GM18505 (cell line): ENCODE measurements around the gene TNFSF12.

ENCODE experiments used
- ATAC-seq: cut with Tn5 transposase; IDR thresholded peaks from one replicate; pipeline ENCODE4 v1.9.1; 2021; ENCODE audit not compliant: unreplicated experiment
- POLR2A ChIP-seq: IDR thresholded peaks from 4 replicates; pipeline ENCODE4 v1.6.1; 2011; ENCODE audit warnings: borderline replicate concordance; ENCODE audit not compliant: insufficient read depth, insufficient read length; ENCODE audit errors: extremely low read depth

Gene TNFSF12

GRCh38 chr17:7523033-7523432 is 25.8 kb upstream of the TNFSF12 start:
- TF ChIP-seq POLR2A, result no peak
- no peak for ATAC-seq

DNA sequence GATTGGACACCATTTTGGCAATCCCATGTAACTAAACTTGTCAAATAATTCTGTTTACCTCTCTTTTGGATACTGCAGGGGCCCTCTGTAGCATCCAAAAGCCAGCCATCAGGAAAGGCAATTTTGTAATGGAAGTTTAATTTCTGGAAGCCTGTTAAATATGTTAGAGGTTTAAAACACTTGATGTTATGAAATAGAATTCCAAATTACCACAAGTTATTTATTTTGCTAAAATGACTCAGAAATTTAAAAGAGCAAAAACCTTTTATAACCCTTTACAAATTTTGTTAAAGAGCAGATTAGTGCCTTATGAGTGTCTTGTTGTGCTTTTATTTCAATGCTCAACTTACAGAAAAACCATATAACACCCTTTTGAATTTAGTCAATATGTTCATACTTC is 20.0 kb upstream of the TNFSF12 start:
- TF ChIP-seq POLR2A, result no peak
- no peak for ATAC-seq

- ATAC-seq, result no peak
- TF ChIP-seq POLR2A, result no peak
Measured at GRCh38 chr17:7530023-7530900, 18.6 kb upstream of the TNFSF12 start.

GRCh38 chr17:7538050-7538449 is 10.8 kb upstream of the TNFSF12 start:
- ATAC-seq, result no peak
- TF ChIP-seq POLR2A, result no peak

DNA sequence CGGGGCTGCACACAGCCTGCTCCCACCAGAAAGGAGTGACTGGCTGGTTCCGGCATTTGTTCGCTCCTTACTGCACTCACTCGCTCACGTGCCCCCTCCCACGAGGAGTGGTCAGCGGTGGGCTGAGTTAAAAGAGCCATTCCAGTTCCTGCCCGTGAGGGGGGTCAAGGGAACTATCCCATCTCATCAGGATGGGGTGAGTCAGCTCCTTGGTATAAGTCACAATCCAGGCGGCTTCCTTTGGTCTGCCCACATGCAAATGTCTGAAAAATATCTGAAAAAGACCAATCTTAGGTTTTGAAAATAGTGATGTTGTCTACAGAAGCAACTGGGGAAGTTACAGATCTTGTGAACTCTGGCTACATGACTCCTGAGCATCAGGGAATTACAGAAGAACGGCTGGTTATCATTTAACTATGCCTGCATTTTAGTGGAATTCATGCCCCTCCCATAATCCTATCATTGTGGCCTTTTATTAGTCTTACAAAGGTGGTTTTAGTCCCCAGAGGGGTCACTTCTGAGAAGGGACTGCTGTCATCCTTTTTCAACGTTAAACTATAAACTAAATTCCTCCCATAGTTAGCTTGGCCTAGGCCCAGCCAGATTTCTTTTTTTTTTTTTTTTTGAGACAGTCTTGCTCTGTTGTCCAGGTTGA is 9.8 kb upstream of the TNFSF12 start:
- no peak for ATAC-seq
- no peak for TF ChIP-seq POLR2A

- no peak for TF ChIP-seq POLR2A
- ATAC-seq, result no peak
Measured at GRCh38 chr17:7541074-7541621, 7.7 kb upstream of the TNFSF12 start.

DNA sequence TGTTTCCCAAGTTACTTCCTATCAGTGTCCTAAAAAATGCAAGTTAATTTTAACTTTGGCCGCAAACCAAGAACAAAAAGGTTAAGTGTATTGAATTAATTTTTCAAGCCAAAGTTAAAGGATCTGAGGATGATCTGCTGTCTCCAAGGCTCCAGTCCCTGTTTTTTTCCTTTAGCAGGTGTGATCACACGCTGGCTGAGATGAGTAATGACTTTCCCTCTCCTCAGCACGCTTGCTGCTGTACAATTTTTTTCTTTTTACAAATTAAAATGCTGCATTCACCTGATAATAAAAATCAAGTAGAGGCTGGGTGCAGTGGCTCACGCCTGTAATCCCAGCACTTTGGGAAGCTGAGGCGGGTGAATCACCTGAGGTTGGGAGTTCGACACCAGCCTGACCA is 3.9 kb upstream of the TNFSF12 start:
- no peak for TF ChIP-seq POLR2A

GRCh38 chr17:7549401-7550055 is 670 bp downstream of the TNFSF12 start:
- no peak for ATAC-seq
- no peak for TF ChIP-seq POLR2A

More for the DNA sequence above, 3.9 kb upstream of the TNFSF12 start:
- no peak for ATAC-seq

DNA sequence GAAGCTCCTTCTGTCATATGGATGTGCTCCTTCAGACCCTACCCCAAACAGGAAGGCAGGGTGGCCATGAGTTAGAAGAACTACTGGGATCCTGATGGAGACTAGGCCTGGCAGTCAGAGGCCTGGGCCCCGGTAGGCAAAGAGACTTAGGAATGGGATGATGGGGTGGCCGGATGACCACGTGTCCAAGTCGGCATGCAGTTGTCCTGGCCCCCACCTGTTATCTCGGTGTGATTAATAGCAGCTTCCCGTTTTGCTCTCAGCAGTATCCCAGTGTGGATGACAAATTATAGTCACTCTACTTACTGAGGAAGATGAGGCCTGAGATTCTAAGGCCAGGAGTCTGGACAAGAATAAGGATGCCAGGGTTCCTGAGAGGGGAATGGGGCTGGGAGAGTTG is 1.5 kb downstream of the TNFSF12 start:
- no peak for TF ChIP-seq POLR2A
- no peak for ATAC-seq

- TF ChIP-seq POLR2A, result no peak
- ATAC-seq, result no peak
Measured at GRCh38 chr17:7551396-7551795, 2.5 kb downstream of the TNFSF12 start.

DNA sequence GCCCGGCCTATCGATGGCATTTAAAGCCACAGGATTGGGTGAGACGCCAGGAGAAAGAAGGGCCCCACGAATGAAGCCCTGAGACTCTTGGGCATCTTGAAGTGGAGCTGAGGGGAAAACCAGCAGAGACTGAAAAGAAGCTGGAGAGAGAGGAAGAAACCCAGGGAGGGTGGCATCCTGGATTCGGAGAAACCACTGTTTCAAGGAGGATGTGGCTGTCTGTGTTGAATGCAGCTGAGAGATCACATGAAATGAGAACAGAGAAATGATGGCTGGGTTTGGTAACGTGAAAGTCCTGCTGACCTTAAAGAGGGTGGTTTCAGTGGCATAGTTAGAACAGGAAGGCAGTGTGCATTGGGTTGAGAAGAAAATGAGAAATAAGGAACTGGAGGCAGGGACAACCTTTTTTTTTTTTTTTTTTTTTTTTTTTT is 3.8 kb downstream of the TNFSF12 start:
- no peak for TF ChIP-seq POLR2A
- peak; percentile 48 for ATAC-seq

GRCh38 chr17:7553356-7553755 is 4.5 kb downstream of the TNFSF12 start:
- no peak for TF ChIP-seq POLR2A
- ATAC-seq, result no peak

GRCh38 chr17:7555320-7555948 is 6.6 kb downstream of the TNFSF12 start:
- TF ChIP-seq POLR2A, result no peak
- no peak for ATAC-seq
